ENCODE results near the gene CFAP210. TPM values are rescaled to one million over a fixed set of nuclear protein-coding genes. Genes with fewer than 3 reads are reported as not detected.

The CFAP210 gene
- total RNA-seq, 4 donors from 2014 or later: 0.80 TPM; not detected in 3

GRCh38 chr2:169670937-169671336 lies 23.3 kb downstream of the CFAP210 start:
- no peaks in the 10 kb centered on the region for H3K4me1 ChIP-seq
- DNase-seq (ENCODE audit: extremely low spot score): no peak
- no peaks in the 10 kb centered on the region for H3K27me3 ChIP-seq
- intact Hi-C loops (cut with DNase I): no loop called here
- no peak overlapping the region for H3K27ac ChIP-seq (replicated peaks in 1 of 4)
- H3K4me3 ChIP-seq: no peak overlapping the region
- H3K9me3 ChIP-seq: no peaks in the 10 kb centered on the region
- 93% methylated on average over 4 of the region's 4 CpGs for WGBS
- TF ChIP-seq CTCF (IDR thresholded peaks at IDR 0.05) (no peak), POLR2AphosphoS5 (IDR thresholded peaks at IDR 0.05) (no peak), POLR2A (IDR thresholded peaks at IDR 0.05; ENCODE audit: low read depth) (no peak), EP300 (IDR thresholded peaks at IDR 0.05) (no peak)
- H3K36me3 ChIP-seq: no peaks in the 10 kb centered on the region

GRCh38 chr2:169670215-169670651 lies 24.0 kb downstream of the CFAP210 start:
- H3K36me3 ChIP-seq: no peaks in the 10 kb centered on the region
- DNase-seq (ENCODE audit: extremely low spot score): no peak
- no peaks in the 10 kb centered on the region for H3K9me3 ChIP-seq
- 87% methylated on average over 2 of the region's 2 CpGs for WGBS
- no peak for TF ChIP-seq POLR2A (IDR thresholded peaks at IDR 0.05; ENCODE audit: low read depth)
- no peak for TF ChIP-seq CTCF (IDR thresholded peaks at IDR 0.05)
- no peak for TF ChIP-seq POLR2AphosphoS5 (IDR thresholded peaks at IDR 0.05)
- no peak for TF ChIP-seq EP300 (IDR thresholded peaks at IDR 0.05)
- no peaks in the 10 kb centered on the region for H3K4me1 ChIP-seq
- no peaks in the 10 kb centered on the region for H3K27me3 ChIP-seq
- no peak overlapping the region for H3K4me3 ChIP-seq
- no peak overlapping the region for H3K27ac ChIP-seq (replicated peaks in 1 of 4)
- intact Hi-C loops (cut with DNase I): no loop called here

GRCh38 chr2:169667583-169667982 lies 26.6 kb downstream of the CFAP210 start:
- intact Hi-C loops (cut with DNase I): no loop called here
- no peaks in the 10 kb centered on the region for H3K36me3 ChIP-seq
- TF ChIP-seq CTCF (IDR thresholded peaks at IDR 0.05) (no peak), POLR2AphosphoS5 (IDR thresholded peaks at IDR 0.05) (no peak), POLR2A (IDR thresholded peaks at IDR 0.05; ENCODE audit: low read depth) (no peak), EP300 (IDR thresholded peaks at IDR 0.05) (no peak)
- no peaks in the 10 kb centered on the region for H3K4me1 ChIP-seq
- H3K27me3 ChIP-seq: no peaks in the 10 kb centered on the region
- H3K9me3 ChIP-seq: no peaks in the 10 kb centered on the region
- DNase-seq (ENCODE audit: extremely low spot score): no peak
- no peak overlapping the region for H3K4me3 ChIP-seq
- WGBS: 24% methylated on average over 2 of the region's 2 CpGs
- no peak overlapping the region for H3K27ac ChIP-seq (replicated peaks in 1 of 4)

GRCh38 chr2:169664978-169665930 lies 29.0 kb downstream of the CFAP210 start:
- no peak overlapping the region for H3K27ac ChIP-seq (replicated peaks in 1 of 4)
- no peak for DNase-seq (ENCODE audit: extremely low spot score)
- intact Hi-C loops (cut with DNase I): no loop called here
- TF ChIP-seq CTCF (IDR thresholded peaks at IDR 0.05): no peak
- no peak for TF ChIP-seq POLR2A (IDR thresholded peaks at IDR 0.05; ENCODE audit: low read depth)
- TF ChIP-seq POLR2AphosphoS5 (IDR thresholded peaks at IDR 0.05): no peak
- TF ChIP-seq EP300 (IDR thresholded peaks at IDR 0.05): no peak
- no peaks in the 10 kb centered on the region for H3K4me1 ChIP-seq
- H3K36me3 ChIP-seq: no peaks in the 10 kb centered on the region
- 53% methylated on average over 1 of the region's 1 CpG for WGBS
- H3K27me3 ChIP-seq: no peaks in the 10 kb centered on the region
- H3K9me3 ChIP-seq: no peaks in the 10 kb centered on the region
- no peak overlapping the region for H3K4me3 ChIP-seq

Data from esophagus muscularis mucosa (tissue), 4 donors.